ENCODE results near the gene LEO1.

GRCh38 chr15:51971032-51971374, 575 bp downstream of the LEO1 start:
- TF ChIP-seq CTCF (IDR thresholded peaks at IDR 0.05; ENCODE audit: low read depth, low read length, missing input control): no peak
- no peak for TF ChIP-seq ATF3 (IDR thresholded peaks at IDR 0.05)
- TF ChIP-seq RAD21 (IDR thresholded peaks at IDR 0.05): no peak
- no peak for TF ChIP-seq EGR1 (IDR thresholded peaks at IDR 0.05; ENCODE audit: low read depth in 2 of 2)
- no peak for TF ChIP-seq TAF1 (conservative IDR thresholded peaks at IDR 0.05)
- TF ChIP-seq REST (IDR thresholded peaks at IDR 0.05): no peak
- no peak for TF ChIP-seq HNF4G (IDR thresholded peaks at IDR 0.05)

All from liver (tissue), 3 donors.